NCI-H748 (cell line): Measurements from ENCODE around the gene EBF4.
"Not testable (repeated sequence)": the region's sequence is repeated elsewhere in the genome, so short reads cannot be mapped to it uniquely, and the experiment has no call there.

Experiments used
- DNase-seq: peaks from one replicate; lab custom pipeline; 2025; ENCODE audit not compliant: unreplicated experiment; lab: John Stamatoyannopoulos, UW

EBF4 gene

GRCh38 chr20:2807929-2808328 is 115.3 kb downstream of the EBF4 start:
- DNase-seq, result not testable (repeated sequence)

- DNase-seq, result no peak
Measured at GRCh38 chr20:2809690-2810089, 117.1 kb downstream of the EBF4 start.
